IMR-90 (cell line): ENCODE results near the gene GPC4. TPM values are rescaled to one million over a fixed set of nuclear protein-coding genes. Genes with fewer than 3 reads are reported as not detected.

Experiments used
- ATAC-seq: fragments of 200-7000 bp; cut with Tn5 transposase; 2 replicates; pipeline ENCODE4 v1.9.1; 2020; ENCODE audit warnings: low read depth, mild to moderate bottlenecking, moderate library complexity
- BruUV-seq: library from RNA; stranded (reverse); fragments of 400-500 nt; replicated peaks from 2 replicates; lab custom pipeline; 2021; lab: Mats Ljungman, UMichigan
- CTCF ChIA-PET: fragments of 300-600 bp; formaldehyde crosslinking; extraction: SDS; loops from one replicate; lab custom pipeline; 2021; ENCODE audit warnings: antibody characterized with exemption; lab: Yijun Ruan, JAX
- POLR2A ChIA-PET: fragments of 300-600 bp; sonication (Branson Sonifier 250); formaldehyde crosslinking; loops from one replicate; lab custom pipeline; 2022; ENCODE audit warnings: antibody characterized with exemption; ENCODE audit not compliant: unreplicated experiment; lab: Charles Lee
- DNase-seq: peaks from one replicate; pipeline ENCODE4 v3.0.0; 2013
- H2AFZ ChIP-seq: replicated peaks from 2 replicates; pipeline ENCODE3; 2013; ENCODE audit warnings: low read length, mild to moderate bottlenecking; ENCODE audit not compliant: poor library complexity
- H2AK5ac ChIP-seq: 2 replicates; pipeline ENCODE4 v1.6.1; 2013; ENCODE audit warnings: low read depth, low read length, inconsistent platforms
- H2AK9ac ChIP-seq: replicated peaks from 2 replicates; pipeline ENCODE3; 2013; ENCODE audit warnings: mild to moderate bottlenecking, low read depth, low read length, moderate library complexity; ENCODE audit not compliant: poor library complexity
- H2BK120ac ChIP-seq: 2 replicates; pipeline ENCODE4 v1.6.1; 2013; ENCODE audit warnings: low read depth, low read length, inconsistent platforms
- H2BK15ac ChIP-seq: 3 replicates; pipeline ENCODE4 v1.6.1; 2013; ENCODE audit warnings: low read depth, low read length, inconsistent platforms
- H2BK20ac ChIP-seq: 2 replicates; pipeline ENCODE4 v1.6.1; 2013; ENCODE audit warnings: low read depth, mild to moderate bottlenecking, inconsistent platforms, low read length, moderate library complexity
- H2BK5ac ChIP-seq: 2 replicates; pipeline ENCODE4 v1.6.1; 2013; ENCODE audit warnings: mild to moderate bottlenecking, low read depth, low read length, inconsistent platforms; ENCODE audit not compliant: poor library complexity, severe bottlenecking
- H3K14ac ChIP-seq: replicated peaks from 2 replicates; pipeline ENCODE4 v1.6.1; 2013; ENCODE audit warnings: low read depth, low read length, inconsistent platforms
- H3K18ac ChIP-seq: 2 replicates; pipeline ENCODE4 v1.6.1; 2013; ENCODE audit warnings: low read depth, low read length, control low read depth
- H3K23ac ChIP-seq: 2 replicates; pipeline ENCODE4 v1.6.1; 2013; ENCODE audit warnings: low read depth, low read length, inconsistent platforms
- H3K27ac ChIP-seq: 2 replicates; pipeline ENCODE4 v1.5.1; 2013; ENCODE audit warnings: mild to moderate bottlenecking, control low read depth, low read length; ENCODE audit not compliant: insufficient read depth
- H3K27me3 ChIP-seq: 2 replicates; pipeline ENCODE4 v1.6.1; 2013; ENCODE audit warnings: low read length; ENCODE audit not compliant: control insufficient read depth, insufficient read depth
- H3K36me3 ChIP-seq: 2 replicates; pipeline ENCODE4 v1.6.1; 2013; ENCODE audit warnings: low read length, mixed read lengths; ENCODE audit not compliant: control insufficient read depth, insufficient read depth
- H3K4ac ChIP-seq: 2 replicates; pipeline ENCODE4 v1.6.1; 2013; ENCODE audit warnings: low read depth, low read length, inconsistent platforms
- H3K4me1 ChIP-seq: 2 replicates; pipeline ENCODE4 v1.6.1; 2013; ENCODE audit warnings: low read length, mixed read lengths; ENCODE audit not compliant: control insufficient read depth, insufficient read depth
- H3K4me2 ChIP-seq: 2 replicates; pipeline ENCODE4 v1.6.1; 2013; ENCODE audit warnings: low read depth, mild to moderate bottlenecking, control low read depth, low read length, moderate library complexity
- H3K4me3 ChIP-seq: 2 replicates; pipeline ENCODE4 v1.5.1; 2013; ENCODE audit warnings: low read depth, mild to moderate bottlenecking, control low read depth, low read length, moderate library complexity; ENCODE audit not compliant: insufficient read depth
- H3K56ac ChIP-seq: 2 replicates; pipeline ENCODE4 v1.6.1; 2013; ENCODE audit warnings: low read length, inconsistent platforms; ENCODE audit not compliant: insufficient read depth; ENCODE audit errors: extremely low read depth
- H3K79me1 ChIP-seq, 2 experiments: 2 replicates each; pipeline ENCODE4 v1.6.1; 2013; ENCODE audit warnings: low read length in 2 of 2, inconsistent platforms in 1 of 2, low read depth in 1 of 2
- H3K9ac ChIP-seq: 2 replicates; pipeline ENCODE4 v1.6.1; 2013; ENCODE audit warnings: low read depth, low read length, control low read depth
- H3K9me1 ChIP-seq: 2 replicates; pipeline ENCODE4 v1.6.1; 2013; ENCODE audit warnings: low read length, inconsistent platforms; ENCODE audit not compliant: insufficient read depth
- H3K9me3 ChIP-seq: 2 replicates; pipeline ENCODE4 v1.6.1; 2013; ENCODE audit warnings: low read length; ENCODE audit not compliant: control insufficient read depth, insufficient read depth
- H4K20me1 ChIP-seq: 2 replicates; pipeline ENCODE4 v1.6.1; 2013; ENCODE audit warnings: low read length, inconsistent platforms; ENCODE audit not compliant: insufficient read depth
- H4K5ac ChIP-seq: 2 replicates; pipeline ENCODE4 v1.6.1; 2013; ENCODE audit warnings: mild to moderate bottlenecking, low read depth, low read length, control low read depth
- H4K8ac ChIP-seq, 2 experiments: 2 replicates each; pipeline ENCODE4 v1.6.1; 2013; ENCODE audit warnings: low read depth in 2 of 2, low read length in 2 of 2, control low read depth in 1 of 2, inconsistent platforms in 1 of 2
- H4K91ac ChIP-seq: 2 replicates; pipeline ENCODE4 v1.6.1; 2013; ENCODE audit warnings: low read depth, low read length, inconsistent platforms; ENCODE audit not compliant: insufficient read depth
- CHD1 ChIP-seq: IDR thresholded peaks from 2 replicates; pipeline ENCODE4 v1.6.1; 2012; ENCODE audit warnings: low read depth, low read length, improper control_type of control experiment
- MAFK ChIP-seq: IDR thresholded peaks from 2 replicates; pipeline ENCODE4 v1.6.1; 2012; ENCODE audit warnings: low read depth, low read length, improper control_type of control experiment
- MXI1 ChIP-seq: IDR thresholded peaks from 2 replicates; pipeline ENCODE4 v1.6.1; 2012; ENCODE audit warnings: low read depth, mild to moderate bottlenecking, low read length, moderate library complexity, borderline replicate concordance
- NFE2L2 ChIP-seq: fragments of 150-350 bp; IDR thresholded peaks from 2 replicates; pipeline ENCODE4 v1.6.1; 2016; ENCODE audit warnings: low read depth, mild to moderate bottlenecking, low read length
- POLR2A ChIP-seq: IDR thresholded peaks from 2 replicates; pipeline ENCODE4 v1.6.1; 2012; ENCODE audit warnings: mild to moderate bottlenecking, low read depth, low read length
- SMC3 ChIP-seq: fragments of 150-350 bp; IDR thresholded peaks from 2 replicates; pipeline ENCODE4 v1.6.1; 2016; ENCODE audit warnings: low read depth, mild to moderate bottlenecking, antibody characterized with exemption, low read length, moderate library complexity
- WGBS, 2 experiments: methylation state at CpG; one replicate each; pipeline versions ENCODE4 v1.1.5 to v1.1.7; 2013; ENCODE audit warnings: missing lambda C conversion rate in 2 of 2; ENCODE audit not compliant: insufficient read length in 1 of 2; ENCODE audit errors: extremely low coverage in 2 of 2; 5-methylcytosine and 5-hydroxymethylcytosine counted together
- dilution Hi-C: fragments of 300-500 bp; cut with HindIII; formaldehyde crosslinking; loops from one replicate; pipeline ENCODE4 v1.14.3; 2018; ENCODE audit warnings: low sequenced_read_pairs; ENCODE audit not compliant: unreplicated experiment
- in situ Hi-C: fragments of 300-500 bp; cut with MboI; formaldehyde crosslinking; loops from 3 replicates; pipeline ENCODE4 v1.14.3; 2019; ENCODE audit warnings: low sequenced_read_pairs, inconsistent platforms, mixed read lengths
- intact Hi-C: fragments of 100-400 bp; cut with micrococcal nuclease; formaldehyde crosslinking; loops from 2 replicates; pipeline ENCODE4 v1.10.0; 2022
- polyA plus RNA-seq, 3 experiments: library from polyadenylated mRNA; depleted of rRNA; stranded (reverse); fragments of >200 nt; gene quantifications; 2 replicates each; pipeline ENCODE4 v1.2.3, GENCODE V29; 2012; ENCODE audit warnings: low replicate concordance in 1 of 3
- total RNA-seq: library from RNA; depleted of rRNA; stranded (reverse); fragments of >200 nt; gene quantifications from 2 replicates; pipeline ENCODE4 v1.2.3, GENCODE V29; 2012

Gene GPC4
- total and polyA plus RNA-seq, 2 of the 4 experiments (the other 2 are of a cell fraction) = 0.54 to 1.6 TPM

- Histone ChIP-seq H3K14ac (no peak overlapping the region), H2AK5ac (no peak overlapping the region), H3K56ac (no peak overlapping the region), H4K5ac (no peak overlapping the region), H3K27ac (no peak overlapping the region), H2BK120ac (no peak overlapping the region), H4K91ac (no peak overlapping the region), H3K27me3 (peaks cover 9% of the 10 kb centered on the region), H3K23ac (no peak overlapping the region), H3K4me1 (no peaks in the 10 kb centered on the region; the same call in 1 of the 2 replicates), H3K9ac (no peak overlapping the region), H3K18ac (no peak overlapping the region; the same call in 1 of the 2 replicates), H4K20me1 (no peaks in the 10 kb centered on the region), H2BK15ac (no peak overlapping the region), H3K36me3 (no peaks in the 10 kb centered on the region), H2AK9ac (no peak overlapping the region), H3K4me3 (peak overlapping the region; percentile 31; the same call in 1 of the 2 replicates), H2BK20ac (no peak overlapping the region), H2BK5ac (no peak overlapping the region), H3K9me1 (no peaks in the 10 kb centered on the region), H3K4ac (no peak overlapping the region), H2AFZ (no peak overlapping the region), H4K8ac (no peak overlapping the region), H3K79me1 (no peaks in the 10 kb centered on the region), H3K9me3 (no peaks in the 10 kb centered on the region), H3K4me2 (peak overlapping the region; percentile 65)
- ChIA-PET POLR2A (no interaction called here), CTCF (no interaction called here)
- in situ Hi-C loops = no loop called here
- BruUV-seq = no TSS peak
- no peak for TF ChIP-seq CHD1
- TF ChIP-seq SMC3 = no peak
- TF ChIP-seq MXI1 = no peak
- no peak for TF ChIP-seq POLR2A
- TF ChIP-seq MAFK = no peak
- no peak for TF ChIP-seq NFE2L2
- DNase-seq (no peak), ATAC-seq (no peak)
- WGBS, 2 experiments = 28% methylated on average over 3 of the region's 16 CpGs; no CpG with 5 or more reads in 1 of the 2 experiments
- dilution Hi-C loops = no loop called here
- intact Hi-C loops = no loop called here
These were observed 29.9 kb upstream of the GPC4 start for GRCh38 chrX:133444952-133445831.
